Left lung (tissue), 10 donors: ENCODE results near the gene MAP3K4. TPM values are rescaled to one million over a fixed set of nuclear protein-coding genes. Genes with fewer than 3 reads are reported as not detected.

Source experiments
- ATAC-seq: fragments of 200-7000 bp; cut with Tn5 transposase; one replicate; pipeline ENCODE4 v1.9.1; 2020; ENCODE audit warnings: moderate library complexity
- DNase-seq, 4 donors: peaks; one replicate each; pipeline ENCODE4 v3.0.0-alpha.2; 2013 to 2020
- H3K27ac ChIP-seq, 2 donors: fragments of 200-600 bp; sonication (generic) in 1 of 2; one replicate each; pipeline versions ENCODE4 v1.5.0 to v1.8.0; 2020 to 2021
- H3K27me3 ChIP-seq, 2 donors: fragments of 200-600 bp; sonication (generic) in 1 of 2; one replicate each; pipeline versions ENCODE4 v1.5.0 to v1.8.0; 2020 to 2021
- H3K36me3 ChIP-seq, 2 donors: fragments of 200-600 bp; sonication (generic) in 1 of 2; one replicate each; pipeline versions ENCODE4 v1.5.0 to v1.8.0; 2020 to 2021
- H3K4me1 ChIP-seq, 2 donors: fragments of 200-600 bp; one replicate each; pipeline ENCODE4 v1.8.0; 2021
- H3K4me3 ChIP-seq, 2 donors: fragments of 200-600 bp; sonication (generic) in 1 of 2; one replicate each; pipeline versions ENCODE4 v1.5.0 to v1.8.0; 2020 to 2021; ENCODE audit warnings: mild to moderate bottlenecking in 1 of 2
- H3K9me3 ChIP-seq, 2 donors: fragments of 200-600 bp; sonication (generic) in 1 of 2; one replicate each; pipeline versions ENCODE4 v1.5.0 to v1.8.0; 2020 to 2021
- CTCF ChIP-seq, 2 donors: fragments of 200-600 bp; sonication (generic) in 1 of 2; IDR thresholded peaks; one replicate each; pipeline versions ENCODE4 v1.5.0 to v1.8.0; 2021; ENCODE audit warnings: antibody characterized with exemption in 2 of 2
- intact Hi-C, 2 donors: fragments of 100-400 bp; cut with DNase I; formaldehyde crosslinking; loops; one replicate each; pipeline versions ENCODE4 v1.11.2 to v1.14.2; 2022
- polyA plus RNA-seq, 6 donors: library from polyadenylated mRNA; unstranded; fragments of 120-200 nt; gene quantifications; one replicate each; pipeline ENCODE4 v1.2.1, GENCODE V29; 2013; ENCODE audit not compliant: insufficient read length in 6 of 6
- total RNA-seq, 2 donors: library from RNA; stranded (reverse); fragmentation: NEBNext Ultra II Directional; extraction: Animal tissue kit (Norgen Biotek cat#: 25700); gene quantifications; one replicate each; pipeline ENCODE4 v1.2.1, GENCODE V29; 2021
- donor health status: DM: no; HTN: yes; CAD: no.
- donor health status: DM: no; HTN: no; CAD: no.

Gene MAP3K4
- total and polyA plus RNA-seq, 8 donors: 35.6 to 51.8 (median 45.8) TPM

- no peak for TF ChIP-seq CTCF (IDR thresholded peaks at IDR 0.05)
- peaks cover 0 to 24% of the 10 kb centered on the region in 2 donors for H3K4me1 ChIP-seq
- H3K4me3 ChIP-seq: no peak overlapping the region
- ATAC-seq (no peak), DNase-seq (no peak)
- H3K27me3 ChIP-seq: no peaks in the 10 kb centered on the region
- intact Hi-C loops: no loop called here
- H3K27ac ChIP-seq: no peak overlapping the region
- H3K36me3 ChIP-seq: no peaks in the 10 kb centered on the region
- H3K9me3 ChIP-seq: no peaks in the 10 kb centered on the region
These were observed 40.3 kb downstream of the MAP3K4 start for GRCh38 chr6:161031721-161032495.

GRCh38 chr6:161033667-161034066 is 42.1 kb downstream of the MAP3K4 start:
- intact Hi-C loops: no loop called here
- Histone ChIP-seq H3K4me1 (peaks cover 0 to 24% of the 10 kb centered on the region in 2 donors), H3K4me3 (no peak overlapping the region), H3K27me3 (no peaks in the 10 kb centered on the region), H3K27ac (no peak overlapping the region), H3K36me3 (peaks cover 0 to 10% of the 10 kb centered on the region in 2 donors), H3K9me3 (no peaks in the 10 kb centered on the region)
- DNase-seq: no peak
- no peak for TF ChIP-seq CTCF (IDR thresholded peaks at IDR 0.05)
- no peak for ATAC-seq

- ATAC-seq (no peak), DNase-seq (no peak)
- no peak for TF ChIP-seq CTCF (IDR thresholded peaks at IDR 0.05)
- Histone ChIP-seq H3K27me3 (no peaks in the 10 kb centered on the region), H3K4me1 (peaks cover 0 to 12% of the 10 kb centered on the region in 2 donors), H3K4me3 (no peak overlapping the region), H3K9me3 (no peaks in the 10 kb centered on the region), H3K27ac (no peak overlapping the region), H3K36me3 (peaks cover 0 to 14% of the 10 kb centered on the region in 2 donors)
- intact Hi-C loops: no loop called here
These were observed 43.8 kb downstream of the MAP3K4 start for GRCh38 chr6:161035182-161035980.

GRCh38 chr6:161035981-161036263 is 44.4 kb downstream of the MAP3K4 start:
- ATAC-seq (no peak), DNase-seq (no peak)
- Histone ChIP-seq H3K27me3 (no peaks in the 10 kb centered on the region), H3K4me1 (peaks cover 0 to 12% of the 10 kb centered on the region in 2 donors), H3K9me3 (no peaks in the 10 kb centered on the region), H3K27ac (no peak overlapping the region), H3K36me3 (peaks cover 0 to 14% of the 10 kb centered on the region in 2 donors), H3K4me3 (no peak overlapping the region)
- intact Hi-C loops: no loop called here
- no peak for TF ChIP-seq CTCF (IDR thresholded peaks at IDR 0.05)

GRCh38 chr6:161037873-161038228 is 46.3 kb downstream of the MAP3K4 start:
- Histone ChIP-seq H3K4me1 (peaks cover 0 to 7% of the 10 kb centered on the region in 2 donors), H3K36me3 (peaks cover 0 to 21% of the 10 kb centered on the region in 2 donors), H3K9me3 (no peaks in the 10 kb centered on the region), H3K27me3 (no peaks in the 10 kb centered on the region), H3K27ac (peak overlapping the region in 1 of 2 donors; percentile 65), H3K4me3 (no peak overlapping the region)
- intact Hi-C loops: no loop called here
- TF ChIP-seq CTCF (IDR thresholded peaks at IDR 0.05): no peak
- ATAC-seq: no peak
- no peak for DNase-seq
